GM23338 (cell line): Measurements from ENCODE around the gene CCNB1IP1. TPM values are rescaled to one million over a fixed set of nuclear protein-coding genes. Genes with fewer than 3 reads are reported as not detected.
A peak's percentile ranks its signal among the peaks of the same experiment; 100 is the strongest.

Source experiments
- ATAC-seq: fragments of 200-7000 bp; cut with Tn5 transposase; 3 replicates; pipeline ENCODE4 v1.9.1; 2020
- DNase-seq: peaks from one replicate; pipeline ENCODE4 v3.0.0-alpha.2; 2015; ENCODE audit warnings: low spot score
- H2AFZ ChIP-seq: fragments of 200-600 bp; sonication (generic); 2 replicates; pipeline ENCODE4 v1.8.0; 2016; ENCODE audit warnings: antibody characterized with exemption, mild to moderate bottlenecking, moderate library complexity
- H3F3A ChIP-seq: fragments of 200-600 bp; sonication (generic); replicated peaks from 2 replicates; pipeline ENCODE4 v1.8.0; 2017; ENCODE audit warnings: antibody characterized with exemption, mixed run types, low read depth
- H3K27ac ChIP-seq: fragments of 200-600 bp; sonication (generic); 2 replicates; pipeline ENCODE4 v1.6.1; 2016; ENCODE audit warnings: low read depth
- H3K27me3 ChIP-seq: fragments of 200-600 bp; sonication (generic); 2 replicates; pipeline ENCODE4 v1.8.0; 2016; ENCODE audit warnings: mild to moderate bottlenecking, mixed run types, moderate library complexity; ENCODE audit not compliant: insufficient read depth
- H3K36me3 ChIP-seq: fragments of 200-600 bp; sonication (generic); 2 replicates; pipeline ENCODE4 v1.8.0; 2016; ENCODE audit warnings: mild to moderate bottlenecking; ENCODE audit not compliant: insufficient read depth
- H3K4me1 ChIP-seq: fragments of 200-600 bp; sonication (generic); 2 replicates; pipeline ENCODE4 v1.8.0; 2016; ENCODE audit warnings: mild to moderate bottlenecking, moderate library complexity; ENCODE audit not compliant: insufficient read depth
- H3K4me2 ChIP-seq: fragments of 200-600 bp; sonication (generic); 2 replicates; pipeline ENCODE4 v1.7.1; 2017; ENCODE audit warnings: mixed run types
- H3K4me3 ChIP-seq: fragments of 200-600 bp; sonication (generic); 2 replicates; pipeline ENCODE4 v1.6.1; 2016; ENCODE audit warnings: mixed run types
- H3K79me2 ChIP-seq: fragments of 200-600 bp; sonication (generic); replicated peaks from 2 replicates; pipeline ENCODE4 v1.8.0; 2017; ENCODE audit warnings: mild to moderate bottlenecking; ENCODE audit not compliant: insufficient read depth
- H3K9me2 ChIP-seq: fragments of 200-600 bp; sonication (generic); 2 replicates; pipeline ENCODE4 v1.8.0; 2017; ENCODE audit not compliant: insufficient read depth
- H4K20me1 ChIP-seq: fragments of 200-600 bp; sonication (generic); replicated peaks from 2 replicates; pipeline ENCODE4 v1.8.0; 2017; ENCODE audit warnings: mild to moderate bottlenecking; ENCODE audit not compliant: insufficient read depth
- H3K27ac Mint-ChIP-seq: 2 replicates; pipeline ENCODE4 v1.8.0; 2020; ENCODE audit warnings: inconsistent platforms, mild to moderate bottlenecking, moderate library complexity, mixed read lengths
- H3K27me3 Mint-ChIP-seq: 3 replicates; pipeline ENCODE4 v1.8.0; 2022; ENCODE audit warnings: low read depth, mild to moderate bottlenecking, moderate library complexity, mixed read lengths, inconsistent platforms; ENCODE audit not compliant: insufficient read depth, poor library complexity
- H3K36me3 Mint-ChIP-seq: 3 replicates; pipeline ENCODE4 v1.8.0; 2021; ENCODE audit warnings: low read depth, mild to moderate bottlenecking, inconsistent platforms, moderate library complexity, mixed read lengths
- H3K4me1 Mint-ChIP-seq: 3 replicates; pipeline ENCODE4 v1.8.0; 2020; ENCODE audit warnings: mild to moderate bottlenecking, inconsistent platforms, mixed read lengths
- H3K4me3 Mint-ChIP-seq: 3 replicates; pipeline ENCODE4 v1.8.0; 2021; ENCODE audit warnings: moderate library complexity, mild to moderate bottlenecking, inconsistent platforms, mixed read lengths
- H3K9me3 Mint-ChIP-seq: 3 replicates; pipeline ENCODE4 v1.8.0; 2020; ENCODE audit warnings: moderate library complexity, mild to moderate bottlenecking, inconsistent platforms, mixed read lengths
- CREB1 ChIP-seq: fragments of 250-450 bp; sonication (Bioruptor Pico); IDR thresholded peaks from 2 replicates; pipeline ENCODE4 v1.5.0; 2020; ENCODE audit warnings: low read depth, mild to moderate bottlenecking, moderate library complexity
- ETS1 ChIP-seq: IDR thresholded peaks from 2 replicates; pipeline ENCODE4 v1.6.1; 2016; ENCODE audit warnings: antibody characterized with exemption
- EZH2 ChIP-seq: fragments of 200-600 bp; sonication (generic); IDR thresholded peaks from one replicate; pipeline ENCODE4 v1.8.0; 2017; ENCODE audit warnings: antibody characterized with exemption, mild to moderate bottlenecking, low read depth; ENCODE audit not compliant: unreplicated experiment
- EZH2phosphoT487 ChIP-seq: fragments of 200-600 bp; sonication (generic); IDR thresholded peaks from one replicate; pipeline ENCODE4 v1.8.1; 2018; ENCODE audit warnings: antibody characterized with exemption; ENCODE audit not compliant: unreplicated experiment
- JUNB ChIP-seq: IDR thresholded peaks from one replicate; pipeline ENCODE4 v1.6.1; 2016; ENCODE audit warnings: antibody characterized with exemption; ENCODE audit not compliant: unreplicated experiment
- NANOG ChIP-seq: IDR thresholded peaks from 2 replicates; pipeline ENCODE4 v1.6.1; 2016; ENCODE audit warnings: antibody characterized with exemption, borderline replicate concordance
- POLR2AphosphoS5 ChIP-seq: IDR thresholded peaks from 2 replicates; pipeline ENCODE4 v1.6.1; 2016; ENCODE audit warnings: antibody characterized with exemption, low read depth
- REST ChIP-seq: IDR thresholded peaks from one replicate; pipeline ENCODE4 v1.6.1; 2018; ENCODE audit warnings: antibody characterized with exemption; ENCODE audit not compliant: unreplicated experiment
- STAT1 ChIP-seq: IDR thresholded peaks from one replicate; pipeline ENCODE4 v1.6.1; 2016; ENCODE audit warnings: antibody characterized with exemption; ENCODE audit not compliant: unreplicated experiment
- ZNF114 ChIP-seq: fragments of 250-450 bp; sonication (Bioruptor Pico); IDR thresholded peaks from 2 replicates; pipeline ENCODE4 v1.5.0; 2020; ENCODE audit warnings: mild to moderate bottlenecking, moderate library complexity
- ZNF331 ChIP-seq: fragments of 250-450 bp; sonication (Bioruptor Pico); IDR thresholded peaks from 2 replicates; pipeline ENCODE4 v1.5.0; 2020; ENCODE audit warnings: low read depth, mild to moderate bottlenecking, moderate library complexity
- ZNF462 ChIP-seq: fragments of 250-450 bp; sonication (Bioruptor Pico); IDR thresholded peaks from 2 replicates; pipeline ENCODE4 v1.5.0; 2020; ENCODE audit warnings: mild to moderate bottlenecking, moderate library complexity
- polyA plus RNA-seq: library from polyadenylated mRNA; unstranded; fragments of >200 nt; fragmentation: Nextera tagmentation; extraction: Ambion mirVana; gene quantifications from 2 replicates; pipeline ENCODE4 v1.2.1, GENCODE V29; 2016
- total RNA-seq: library from RNA; depleted of rRNA; stranded (reverse); fragments of >200 nt; shearing (Covaris generic); gene quantifications from 2 replicates; pipeline ENCODE4 v1.2.3, GENCODE V29; 2014
- TF ChIP-seq, protein P1 (sequence below), 2 experiments: fragments of 200-600 bp in 1 of 2; sonication (generic) in 1 of 2; conservative IDR thresholded peaks; 2 replicates each; pipeline versions ENCODE4 v1.5.1 to v1.6.1; 2016 to 2017; ENCODE audit warnings: antibody characterized with exemption in 2 of 2, low read depth in 2 of 2, mild to moderate bottlenecking in 2 of 2, moderate library complexity in 1 of 2

Gene CCNB1IP1
- total and polyA plus RNA-seq, 2 experiments from 2014 or later, result 108 to 254 TPM

DNA sequence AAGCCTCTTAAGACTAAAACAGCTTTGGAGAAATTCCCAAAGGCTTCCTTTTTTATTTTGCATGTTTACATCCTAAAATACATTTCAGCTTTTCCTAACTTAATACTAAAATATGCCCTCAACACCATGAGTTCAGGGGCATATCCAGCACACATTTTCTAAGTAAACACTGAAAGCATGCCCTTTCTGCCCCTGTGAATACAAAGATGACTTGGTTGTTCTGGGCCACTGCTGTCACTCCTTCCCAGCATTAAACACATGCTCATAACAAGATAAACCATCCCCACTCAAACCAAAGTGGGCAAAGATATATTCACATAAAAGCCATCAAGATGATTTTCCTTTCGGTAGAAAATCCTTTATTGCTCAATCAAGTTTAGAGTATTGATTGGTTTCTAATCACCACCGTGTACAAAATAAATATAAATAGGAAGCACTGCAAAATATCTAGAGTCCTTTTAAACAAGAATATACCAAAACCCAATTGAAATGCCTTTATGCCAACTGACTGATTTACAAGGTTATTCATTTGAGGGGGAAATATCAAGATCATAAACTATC, 1.9 kb downstream of the CCNB1IP1 start:
- peak overlapping the region; percentile 82 for H3K4me2 ChIP-seq
- TF ChIP-seq JUNB (no peak), EZH2phosphoT487 (no peak), CREB1 (CRISPR knock-in tag) (no peak), EZH2 (no peak), ETS1 (no peak), ZNF331 (CRISPR knock-in tag) (no peak), NANOG (no peak), POLR2AphosphoS5 (no peak), ZNF462 (no peak), ZNF114 (CRISPR knock-in tag) (no peak), REST (no peak), STAT1 (no peak)
- TF ChIP-seq, protein P1, sequence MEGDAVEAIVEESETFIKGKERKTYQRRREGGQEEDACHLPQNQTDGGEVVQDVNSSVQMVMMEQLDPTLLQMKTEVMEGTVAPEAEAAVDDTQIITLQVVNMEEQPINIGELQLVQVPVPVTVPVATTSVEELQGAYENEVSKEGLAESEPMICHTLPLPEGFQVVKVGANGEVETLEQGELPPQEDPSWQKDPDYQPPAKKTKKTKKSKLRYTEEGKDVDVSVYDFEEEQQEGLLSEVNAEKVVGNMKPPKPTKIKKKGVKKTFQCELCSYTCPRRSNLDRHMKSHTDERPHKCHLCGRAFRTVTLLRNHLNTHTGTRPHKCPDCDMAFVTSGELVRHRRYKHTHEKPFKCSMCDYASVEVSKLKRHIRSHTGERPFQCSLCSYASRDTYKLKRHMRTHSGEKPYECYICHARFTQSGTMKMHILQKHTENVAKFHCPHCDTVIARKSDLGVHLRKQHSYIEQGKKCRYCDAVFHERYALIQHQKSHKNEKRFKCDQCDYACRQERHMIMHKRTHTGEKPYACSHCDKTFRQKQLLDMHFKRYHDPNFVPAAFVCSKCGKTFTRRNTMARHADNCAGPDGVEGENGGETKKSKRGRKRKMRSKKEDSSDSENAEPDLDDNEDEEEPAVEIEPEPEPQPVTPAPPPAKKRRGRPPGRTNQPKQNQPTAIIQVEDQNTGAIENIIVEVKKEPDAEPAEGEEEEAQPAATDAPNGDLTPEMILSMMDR (conservative IDR thresholded peaks at IDR 0.05; ENCODE audit: low read depth in 2 of 2), result no peak

More for the DNA sequence above, 1.9 kb downstream of the CCNB1IP1 start:
- peak overlapping the region; percentile 92 for H3K27ac Mint-ChIP-seq
- H3K27me3 Mint-ChIP-seq, result peaks cover 6% of the 10 kb centered on the region
- Histone ChIP-seq H3K9me2 (no peaks in the 10 kb centered on the region), H3F3A (no peaks in the 10 kb centered on the region; the same call in 1 of the 2 replicates), H4K20me1 (peaks cover 28% of the 10 kb centered on the region), H3K4me3 (peak overlapping the region; percentile 58), H3K79me2 (peaks cover 70% of the 10 kb centered on the region), H2AFZ (no peak overlapping the region), H3K36me3 (peaks cover 21% of the 10 kb centered on the region), H3K4me1 (peaks cover 16% of the 10 kb centered on the region), H3K27me3 (no peaks in the 10 kb centered on the region), H3K27ac (peak overlapping the region; percentile 53; the same call in 1 of the 2 replicates)
- no peaks in the 10 kb centered on the region for H3K9me3 Mint-ChIP-seq
- H3K36me3 Mint-ChIP-seq, result peaks cover 61% of the 10 kb centered on the region
- H3K4me3 Mint-ChIP-seq, result peak overlapping the region; percentile 98
- H3K4me1 Mint-ChIP-seq, result peaks cover 31% of the 10 kb centered on the region
- no peak for ATAC-seq
- DNase-seq, result no peak
